ENCODE measurements around the gene RTN4IP1.

GRCh38 chr6:106599440-106599839 is 29.9 kb downstream of the RTN4IP1 start:
- TF ChIP-seq CTCF (IDR thresholded peaks at IDR 0.05): no peak
- TF ChIP-seq ZFX (IDR thresholded peaks at IDR 0.05; ENCODE audit: borderline replicate concordance): no peak

Data from 22Rv1 (cell line).